NT2/D1 (cell line): Measurements from ENCODE around the gene GFER.

ENCODE experiments used
- SUZ12 ChIP-seq: IDR thresholded peaks from 2 replicates; pipeline ENCODE4 v1.6.1; 2011; ENCODE audit not compliant: insufficient read length, insufficient read depth; ENCODE audit errors: extremely low read depth
- YY1 ChIP-seq: IDR thresholded peaks from 2 replicates; pipeline ENCODE4 v1.6.1; 2011; ENCODE audit not compliant: insufficient read length, insufficient read depth
- ZNF274 ChIP-seq: IDR thresholded peaks from 2 replicates; pipeline ENCODE4 v1.6.1; 2011; ENCODE audit warnings: mild to moderate bottlenecking, low read depth, low read length

GRCh38 chr16:1984347-1985225 is 593 bp downstream of the GFER start:
- TF ChIP-seq SUZ12 (no peak), YY1 (no peak), ZNF274 (no peak)
